Suprapubic skin (tissue), 4 donors: ENCODE results near the gene NECTIN3. TPM values are rescaled to one million over a fixed set of nuclear protein-coding genes. Genes with fewer than 3 reads are reported as not detected.

Experiments
- DNase-seq, 2 donors: peaks; one replicate each; pipeline ENCODE4 v3.0.0-alpha.2; 2019; ENCODE audit warnings: low spot score in 2 of 2
- H3K27ac ChIP-seq: fragments of 200-600 bp; sonication (generic); one replicate; pipeline ENCODE4 v1.5.1; 2019
- H3K27me3 ChIP-seq: fragments of 200-600 bp; sonication (generic); one replicate; pipeline ENCODE4 v1.5.1; 2019
- H3K36me3 ChIP-seq: fragments of 200-600 bp; sonication (generic); one replicate; pipeline ENCODE4 v1.5.1; 2019
- H3K4me1 ChIP-seq: fragments of 200-600 bp; sonication (generic); one replicate; pipeline ENCODE4 v1.5.1; 2019
- H3K4me3 ChIP-seq: fragments of 200-600 bp; sonication (generic); one replicate; pipeline ENCODE4 v1.5.1; 2019; ENCODE audit warnings: mild to moderate bottlenecking
- H3K9me3 ChIP-seq: fragments of 200-600 bp; sonication (generic); one replicate; pipeline ENCODE4 v1.5.1; 2019
- CTCF ChIP-seq, 2 donors: fragments of 200-600 bp in 1 of 2; fragments of 450-650 bp in 1 of 2; sonication (generic) in 1 of 2; IDR thresholded peaks; one replicate each; pipeline ENCODE4 v1.5.1; 2016 to 2019; ENCODE audit warnings: antibody characterized with exemption in 2 of 2, mild to moderate bottlenecking in 1 of 2, moderate library complexity in 1 of 2
- EP300 ChIP-seq: sonication (generic); formaldehyde crosslinking; IDR thresholded peaks from one replicate; pipeline ENCODE4 v1.6.1; 2017; ENCODE audit warnings: antibody characterized with exemption
- POLR2A ChIP-seq, 2 donors: fragments of 450-650 bp; IDR thresholded peaks; one replicate each; pipeline ENCODE4 v1.6.1; 2017; ENCODE audit warnings: antibody characterized with exemption in 2 of 2, mild to moderate bottlenecking in 2 of 2, moderate library complexity in 2 of 2
- POLR2AphosphoS5 ChIP-seq, 3 donors: sonication (generic); formaldehyde crosslinking; IDR thresholded peaks; one replicate each; pipeline ENCODE4 v1.6.1; 2017; ENCODE audit warnings: antibody characterized with exemption in 3 of 3
- WGBS: methylation state at CpG from one replicate; pipeline ENCODE4 v1.1.5; 2018; 5-methylcytosine and 5-hydroxymethylcytosine counted together
- total RNA-seq, 4 donors: library from RNA; depleted of rRNA; stranded (reverse); fragments of >200 nt; gene quantifications; one replicate each; pipeline ENCODE4 v1.1.0, GENCODE V29; 2016

NECTIN3 gene
- total RNA-seq, 4 donors from 2014 or later, result 4.7 to 11.9 (median 7.6) TPM

- H3K4me3 ChIP-seq, result no peak overlapping the region
- 80% methylated on average over 1 of the region's 1 CpG for WGBS
- no peak for DNase-seq
Measured at GRCh38 chr3:111103807-111104206, 32.2 kb downstream of the NECTIN3 start.

GRCh38 chr3:111106993-111107661 lies 35.5 kb downstream of the NECTIN3 start:
- Histone ChIP-seq H3K27ac (no peak overlapping the region), H3K4me1 (no peaks in the 10 kb centered on the region), H3K9me3 (no peaks in the 10 kb centered on the region), H3K27me3 (no peaks in the 10 kb centered on the region), H3K4me3 (no peak overlapping the region), H3K36me3 (no peaks in the 10 kb centered on the region)
- DNase-seq, result no peak
- WGBS, result 69% methylated on average over 3 of the region's 3 CpGs
- no peak for TF ChIP-seq POLR2A (IDR thresholded peaks at IDR 0.05)
- no peak for TF ChIP-seq POLR2AphosphoS5 (IDR thresholded peaks at IDR 0.05)
- no peak for TF ChIP-seq EP300
- TF ChIP-seq CTCF (IDR thresholded peaks at IDR 0.05), result no peak

More at GRCh38 chr3:111103807-111104206, 32.2 kb downstream of the NECTIN3 start:
- no peaks in the 10 kb centered on the region for H3K27me3 ChIP-seq
- no peaks in the 10 kb centered on the region for H3K9me3 ChIP-seq
- no peak for TF ChIP-seq POLR2A (IDR thresholded peaks at IDR 0.05)
- no peak for TF ChIP-seq POLR2AphosphoS5 (IDR thresholded peaks at IDR 0.05)
- no peaks in the 10 kb centered on the region for H3K4me1 ChIP-seq
- H3K36me3 ChIP-seq, result no peaks in the 10 kb centered on the region
- H3K27ac ChIP-seq, result no peak overlapping the region

GRCh38 chr3:111107662-111108035 lies 36.0 kb downstream of the NECTIN3 start:
- no peaks in the 10 kb centered on the region for H3K4me1 ChIP-seq
- DNase-seq, result no peak
- WGBS, result 34% methylated on average over 2 of the region's 2 CpGs
- H3K27me3 ChIP-seq, result no peaks in the 10 kb centered on the region
- no peak for TF ChIP-seq EP300
- TF ChIP-seq CTCF (IDR thresholded peaks at IDR 0.05), result no peak
- TF ChIP-seq POLR2A (IDR thresholded peaks at IDR 0.05), result no peak
- no peak for TF ChIP-seq POLR2AphosphoS5 (IDR thresholded peaks at IDR 0.05)
- no peaks in the 10 kb centered on the region for H3K36me3 ChIP-seq
- no peak overlapping the region for H3K4me3 ChIP-seq
- no peaks in the 10 kb centered on the region for H3K9me3 ChIP-seq
- H3K27ac ChIP-seq, result no peak overlapping the region

- Histone ChIP-seq H3K4me1 (no peaks in the 10 kb centered on the region), H3K27me3 (no peaks in the 10 kb centered on the region), H3K9me3 (no peaks in the 10 kb centered on the region), H3K36me3 (no peaks in the 10 kb centered on the region), H3K4me3 (no peak overlapping the region), H3K27ac (no peak overlapping the region)
- no peak for DNase-seq
- TF ChIP-seq POLR2A (IDR thresholded peaks at IDR 0.05) (no peak), POLR2AphosphoS5 (IDR thresholded peaks at IDR 0.05) (no peak), CTCF (IDR thresholded peaks at IDR 0.05) (no peak), EP300 (no peak)
- WGBS, result 84% methylated on average over 2 of the region's 2 CpGs
Measured at GRCh38 chr3:111112913-111113312, 41.3 kb downstream of the NECTIN3 start.

GRCh38 chr3:111128884-111129283 lies 57.3 kb downstream of the NECTIN3 start:
- Histone ChIP-seq H3K27me3 (no peaks in the 10 kb centered on the region), H3K4me1 (peaks cover under 1% of the 10 kb centered on the region), H3K9me3 (no peaks in the 10 kb centered on the region), H3K36me3 (no peaks in the 10 kb centered on the region), H3K27ac (no peak overlapping the region), H3K4me3 (no peak overlapping the region)
- no peak for DNase-seq
- TF ChIP-seq CTCF (IDR thresholded peaks at IDR 0.05) (no peak), EP300 (no peak), POLR2AphosphoS5 (IDR thresholded peaks at IDR 0.05) (no peak), POLR2A (IDR thresholded peaks at IDR 0.05) (no peak)

GRCh38 chr3:111130827-111131226 lies 59.2 kb downstream of the NECTIN3 start:
- no peak for DNase-seq
- 88% methylated on average over 1 of the region's 1 CpG for WGBS
- Histone ChIP-seq H3K27ac (no peak overlapping the region), H3K4me1 (no peaks in the 10 kb centered on the region), H3K36me3 (no peaks in the 10 kb centered on the region), H3K9me3 (no peaks in the 10 kb centered on the region), H3K27me3 (no peaks in the 10 kb centered on the region), H3K4me3 (no peak overlapping the region)
- TF ChIP-seq CTCF (IDR thresholded peaks at IDR 0.05) (no peak), POLR2A (IDR thresholded peaks at IDR 0.05) (no peak), EP300 (no peak), POLR2AphosphoS5 (IDR thresholded peaks at IDR 0.05) (no peak)
